Endothelial cell of umbilical vein (primary cell): ENCODE results near the gene NAV3. TPM values are rescaled to one million over a fixed set of nuclear protein-coding genes. Genes with fewer than 3 reads are reported as not detected.

Source experiments
- BruUV-seq: library from RNA; stranded (reverse); fragments of 400-500 nt; replicated peaks from 2 replicates; lab custom pipeline; 2021; lab: Mats Ljungman, UMichigan
- CTCF ChIA-PET: fragments of 300-600, 350-600 bp; sonication (Branson Sonifier 250); formaldehyde crosslinking; loops from one replicate; lab custom pipeline; 2021; ENCODE audit warnings: antibody characterized with exemption, inconsistent platforms; lab: Charles Lee
- POLR2A ChIA-PET: fragments of 300-600, 350-600 bp; sonication (Branson Sonifier 250); formaldehyde crosslinking; loops from one replicate; lab custom pipeline; 2021; ENCODE audit warnings: antibody characterized with exemption, inconsistent platforms; lab: Charles Lee
- DNase-seq: peaks from one replicate; pipeline ENCODE4 v3.0.0-alpha.2; 2011; ENCODE audit warnings: low read depth, low spot score
- FAIRE-seq: peaks from 2 replicates; lab custom pipeline; 2011; peaks lifted over from hg19 to GRCh38; lab: Jason Lieb, UNC
- H2AFZ ChIP-seq: 2 replicates; pipeline ENCODE4 v1.6.0; 2012; ENCODE audit warnings: low read depth, low read length, control low read depth, inconsistent platforms
- H3K27ac ChIP-seq: 2 replicates; pipeline ENCODE4 v1.5.1; 2011; ENCODE audit warnings: low read depth, mild to moderate bottlenecking, control low read depth, low read length, moderate library complexity; ENCODE audit not compliant: insufficient read depth
- H3K27me3 ChIP-seq, 2 experiments: 2 replicates each; pipeline versions ENCODE4 v1.6.0 to v1.6.1; 2011; ENCODE audit warnings: low read length in 2 of 2, mixed read lengths in 1 of 2; ENCODE audit not compliant: control insufficient read depth in 2 of 2, insufficient read depth in 2 of 2
- H3K36me3 ChIP-seq, 2 experiments: 2 replicates in 1 of 2; 3 replicates in 1 of 2; pipeline ENCODE4 v1.5.1; 2011; ENCODE audit warnings: low read length in 2 of 2, mild to moderate bottlenecking in 1 of 2, moderate library complexity in 1 of 2; ENCODE audit not compliant: control insufficient read depth in 2 of 2, insufficient read depth in 2 of 2; ENCODE audit errors: extremely low read depth in 1 of 2
- H3K4me1 ChIP-seq: 3 replicates; pipeline ENCODE4 v1.5.1; 2011; ENCODE audit warnings: mild to moderate bottlenecking, low read length; ENCODE audit not compliant: control insufficient read depth, insufficient read depth; ENCODE audit errors: extremely low read depth
- H3K4me2 ChIP-seq: 2 replicates; pipeline ENCODE4 v1.6.1; 2011; ENCODE audit warnings: low read length, control low read depth, mixed read lengths; ENCODE audit not compliant: insufficient read depth
- H3K4me3 ChIP-seq, 3 experiments: fragments of 200-600 bp in 1 of 3; sonication (generic), shearing (Covaris generic) in 1 of 3; replicated peaks in 1 of 3; 2 replicates each; pipeline ENCODE4 v1.5.1; 2011 to 2016; ENCODE audit warnings: control low read depth in 3 of 3, low read length in 3 of 3, mild to moderate bottlenecking in 2 of 3, inconsistent platforms in 1 of 3, low read depth in 1 of 3, moderate library complexity in 1 of 3; ENCODE audit not compliant: insufficient read depth in 1 of 3
- H3K79me2 ChIP-seq: 2 replicates; pipeline ENCODE4 v1.6.0; 2012; ENCODE audit warnings: low read length, inconsistent platforms; ENCODE audit not compliant: control insufficient read depth, insufficient read depth
- H3K9ac ChIP-seq: replicated peaks from 2 replicates; pipeline ENCODE3; 2011; ENCODE audit warnings: low read length, control low read depth; ENCODE audit not compliant: insufficient read depth; ENCODE audit errors: extremely low read depth
- H3K9me1 ChIP-seq: replicated peaks from 3 replicates; pipeline ENCODE4 v1.6.0; 2011; ENCODE audit warnings: mild to moderate bottlenecking, low read length; ENCODE audit not compliant: control insufficient read depth, insufficient read depth; ENCODE audit errors: extremely low read depth
- H3K9me3 ChIP-seq: replicated peaks from 2 replicates; pipeline ENCODE4 v1.5.1; 2012; ENCODE audit warnings: low read length, inconsistent platforms; ENCODE audit not compliant: control insufficient read depth, insufficient read depth
- H4K20me1 ChIP-seq: replicated peaks from 2 replicates; pipeline ENCODE3; 2011; ENCODE audit warnings: mild to moderate bottlenecking, low read length; ENCODE audit not compliant: control insufficient read depth, insufficient read depth; ENCODE audit errors: extremely low read depth
- CTCF ChIP-seq, 2 donors: IDR thresholded peaks; 1 replicate in 1 of 2; 2 replicates in 1 of 2; pipeline ENCODE4 v1.5.1; 2011; ENCODE audit warnings: low read length in 2 of 2, mild to moderate bottlenecking in 2 of 2, moderate library complexity in 2 of 2, control low read depth in 1 of 2, inconsistent platforms in 1 of 2, low read depth in 1 of 2; ENCODE audit not compliant: insufficient read depth in 1 of 2; ENCODE audit errors: extremely low read depth in 1 of 2
- EZH2 ChIP-seq: IDR thresholded peaks from 2 replicates; pipeline ENCODE4 v1.6.1; 2012; ENCODE audit warnings: borderline replicate concordance, low read depth, mild to moderate bottlenecking, moderate library complexity, low read length, inconsistent platforms; ENCODE audit not compliant: severe bottlenecking
- FOS ChIP-seq: IDR thresholded peaks from 2 replicates; pipeline ENCODE4 v1.6.1; 2011; ENCODE audit warnings: mild to moderate bottlenecking, low read length, moderate library complexity, borderline replicate concordance; ENCODE audit not compliant: insufficient read depth
- GATA2 ChIP-seq: IDR thresholded peaks from 2 replicates; pipeline ENCODE4 v1.7.0; 2011; ENCODE audit warnings: low read depth, mild to moderate bottlenecking, moderate library complexity, mixed read lengths, low read length; ENCODE audit not compliant: insufficient read length, insufficient read depth
- JUN ChIP-seq: IDR thresholded peaks from 2 replicates; pipeline ENCODE4 v1.6.1; 2011; ENCODE audit warnings: borderline replicate concordance, low read depth; ENCODE audit not compliant: insufficient read length, insufficient read depth
- MYC ChIP-seq: IDR thresholded peaks from one replicate; pipeline ENCODE4 v1.6.1; 2011; ENCODE audit warnings: mild to moderate bottlenecking, low read depth, low read length
- POLR2A ChIP-seq: IDR thresholded peaks from 2 replicates; pipeline ENCODE4 v1.6.1; 2012; ENCODE audit warnings: low read depth, mild to moderate bottlenecking, control low read depth, low read length
- POLR2AphosphoS5 ChIP-seq: IDR thresholded peaks from 2 replicates; pipeline ENCODE4 v1.6.1; 2012; ENCODE audit warnings: low read depth, mild to moderate bottlenecking, control low read depth, low read length, moderate library complexity; ENCODE audit not compliant: insufficient read depth
- dilution Hi-C: fragments of 300-500 bp; cut with MboI; formaldehyde crosslinking; loops from one replicate; pipeline ENCODE4 v1.15.0; 2019; ENCODE audit warnings: low sequenced_read_pairs; ENCODE audit not compliant: extremely low pct_ligation_motif_present
- intact Hi-C: fragments of 100-400 bp; cut with micrococcal nuclease; formaldehyde crosslinking; loops from one replicate; pipeline ENCODE4 v1.10.0; 2022
- polyA plus RNA-seq, 4 experiments: library from polyadenylated mRNA; depleted of rRNA in 3 of 4; stranded (reverse) in 3 of 4; unstranded in 1 of 4; fragments of >200 nt; gene quantifications; 2 replicates each; pipeline versions ENCODE4 v1.2.1 to v1.2.3, GENCODE V29; 2011 to 2012; ENCODE audit warnings: missing spikeins in 1 of 4
- total RNA-seq: library from RNA; stranded (reverse); gene quantifications from 2 replicates; pipeline ENCODE4 v1.2.3, GENCODE V29; 2021
- TF ChIP-seq, protein P1 (sequence below): IDR thresholded peaks from 2 replicates; pipeline ENCODE4 v1.6.1; 2011; ENCODE audit not compliant: insufficient read depth, insufficient read length

The NAV3 gene
- total and polyA plus RNA-seq, 2 donors (not counting 3 experiments of a cell fraction or from before 2014, with no cell fraction given) = 6.7 to 40.1 TPM

DNA sequence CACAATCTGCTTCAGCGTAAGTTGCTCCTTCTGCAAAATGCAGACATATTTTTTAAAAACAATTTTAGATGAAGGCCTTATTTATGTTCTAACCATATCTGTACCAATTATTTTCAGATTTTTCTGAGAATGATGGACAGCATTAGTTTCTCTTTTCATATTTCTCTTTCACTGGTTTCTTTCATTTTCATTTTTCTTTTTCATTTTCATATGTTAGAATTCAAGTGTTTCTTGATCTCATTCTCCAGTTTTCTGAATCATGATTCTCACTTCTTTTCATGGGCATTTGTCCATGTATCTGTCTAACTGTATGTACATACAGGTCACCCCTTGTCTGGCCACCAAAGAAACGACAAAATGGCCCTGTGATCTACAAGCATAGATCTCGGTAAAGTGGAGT lies 346.6 kb downstream of the NAV3 start:
- Histone ChIP-seq H3K36me3 (peaks cover 0 to 9% of the 10 kb centered on the region in 2 experiments), H3K9me3 (no peaks in the 10 kb centered on the region), H3K9me1 (no peaks in the 10 kb centered on the region), H4K20me1 (no peaks in the 10 kb centered on the region), H2AFZ (no peak overlapping the region), H3K4me2 (no peak overlapping the region), H3K27me3 (no peaks in the 10 kb centered on the region), H3K4me3 (no peak overlapping the region), H3K4me1 (no peaks in the 10 kb centered on the region), H3K79me2 (no peaks in the 10 kb centered on the region), H3K27ac (no peak overlapping the region), H3K9ac (no peak overlapping the region)
- no TSS peak for BruUV-seq
- ChIA-PET POLR2A (no interaction called here), CTCF (no interaction called here)
- intact Hi-C loops (no loop called here), dilution Hi-C loops (no loop called here)
- DNase-seq (no peak), FAIRE-seq (no peak)
- TF ChIP-seq FOS = no peak
- no peak for TF ChIP-seq EZH2
- no peak for TF ChIP-seq CTCF (IDR thresholded peaks at IDR 0.05; ENCODE audit: extremely low read depth in 1 of 2, insufficient read depth in 1 of 2, low read depth in 1 of 2, low read length in 2 of 2)
- no peak for TF ChIP-seq GATA2
- TF ChIP-seq POLR2A = no peak
- no peak for TF ChIP-seq POLR2AphosphoS5
- no peak for TF ChIP-seq MYC
- no peak for TF ChIP-seq JUN
- TF ChIP-seq, protein P1, sequence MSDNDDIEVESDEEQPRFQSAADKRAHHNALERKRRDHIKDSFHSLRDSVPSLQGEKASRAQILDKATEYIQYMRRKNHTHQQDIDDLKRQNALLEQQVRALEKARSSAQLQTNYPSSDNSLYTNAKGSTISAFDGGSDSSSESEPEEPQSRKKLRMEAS = no peak
